ENCODE data around the gene FOXC1. TPM values are rescaled to one million over a fixed set of nuclear protein-coding genes. Genes with fewer than 3 reads are reported as not detected.
A peak's percentile ranks its signal among the peaks of the same experiment; 100 is the strongest.

The FOXC1 gene
- total and polyA plus RNA-seq, 8 donors: 0.75 to 3.4 (median 1.0) TPM

DNA sequence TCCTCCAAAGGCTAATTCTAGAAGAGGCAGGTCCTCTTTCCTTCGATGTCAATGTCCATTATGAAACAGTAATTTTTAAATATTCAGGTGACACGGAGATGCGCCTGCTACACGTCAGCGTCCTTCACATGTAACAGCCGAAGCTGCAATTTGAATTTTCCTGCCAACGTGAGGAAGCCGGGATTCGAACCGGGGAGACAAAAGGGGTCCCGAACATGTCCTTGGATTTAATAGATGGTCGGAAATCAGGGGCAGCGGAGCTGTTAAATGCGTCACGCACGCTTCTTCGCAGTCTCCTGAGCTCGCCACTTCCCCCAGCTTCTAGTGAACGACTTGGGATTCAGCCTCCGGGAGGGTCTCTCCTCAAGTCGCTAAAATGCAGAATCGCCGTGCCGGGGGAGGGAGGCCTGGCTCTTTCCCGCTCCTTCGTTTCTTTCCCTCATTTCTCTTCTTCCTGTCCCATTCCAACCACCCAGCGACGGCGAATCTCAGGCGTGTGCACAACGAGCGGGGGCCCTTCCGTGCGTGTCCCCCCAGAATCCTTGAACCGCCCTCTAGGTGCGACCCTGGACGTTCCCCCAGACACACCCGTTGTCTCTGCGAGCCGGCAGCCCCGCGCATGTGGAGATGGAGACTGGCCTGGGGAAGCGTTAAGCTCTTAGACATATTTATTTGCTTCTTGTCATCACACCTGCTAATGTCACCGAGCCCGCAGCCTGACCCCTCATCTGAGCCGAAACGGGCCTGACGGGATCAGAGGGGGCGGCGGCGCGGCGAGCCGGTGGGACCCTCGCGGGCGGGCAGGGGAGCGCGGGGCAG is 1.3 kb upstream of the FOXC1 start:
- Histone ChIP-seq H3K27me3 (peaks cover 84 to 100% of the 10 kb centered on the region in 2 donors), H3K36me3 (no peaks in the 10 kb centered on the region), H3K4me1 (peaks cover 20 to 67% of the 10 kb centered on the region in 2 donors), H3K27ac (no peak overlapping the region), H3K4me3 (no peak overlapping the region), H3K9me3 (no peaks in the 10 kb centered on the region)
- DNase-seq (no peak), ATAC-seq (no peak)
- no peak for TF ChIP-seq CTCF (IDR thresholded peaks at IDR 0.05)
- intact Hi-C loops (cut with DNase I): loop anchor here in 1 of 2 donors (5.0 to 10.0 kb wide), 5 partner anchors 76 to 836 kb away; no protein-coding TSS in a partner anchor

DNA sequence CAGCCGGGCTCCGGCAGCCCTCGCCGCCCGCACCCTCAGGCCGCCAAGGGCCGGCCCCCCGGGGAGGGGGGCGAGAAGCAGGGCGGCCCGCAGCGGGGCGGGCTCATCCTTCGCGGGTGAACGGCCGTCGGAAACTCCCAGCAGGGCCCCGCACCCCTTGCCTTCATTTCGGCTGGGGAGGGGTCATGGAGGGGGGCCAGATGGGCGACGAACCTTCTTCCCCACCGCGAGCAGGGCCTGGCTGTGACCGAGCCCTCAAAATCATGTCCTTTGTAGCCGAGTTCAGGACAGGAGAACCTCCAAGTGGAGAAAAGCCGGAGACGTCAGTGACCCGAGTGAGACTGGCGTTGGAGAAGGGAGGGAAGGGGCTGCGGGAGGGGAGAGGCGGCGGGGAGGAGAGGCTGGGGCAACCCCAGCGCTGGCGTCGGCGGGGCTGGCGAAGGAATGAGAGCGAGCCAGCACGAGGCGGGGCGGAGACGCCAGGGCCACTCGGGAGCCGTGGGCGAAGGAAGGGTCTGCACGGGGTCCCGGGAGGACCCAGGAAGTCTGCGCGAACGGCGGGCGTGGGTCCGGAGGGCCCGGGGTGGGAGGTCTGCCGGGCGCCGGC is 571 bp upstream of the FOXC1 start:
- intact Hi-C loops (cut with DNase I): loop anchor here in 1 of 2 donors (5.0 to 10.0 kb wide), 5 partner anchors 76 to 836 kb away; no protein-coding TSS in a partner anchor
- ATAC-seq (no peak), DNase-seq (no peak)
- H3K27me3 ChIP-seq: peaks cover 84 to 100% of the 10 kb centered on the region in 2 donors
- H3K9me3 ChIP-seq: no peaks in the 10 kb centered on the region
- no peak for TF ChIP-seq CTCF (IDR thresholded peaks at IDR 0.05)
- peak overlapping the region; percentile 31 to 59 for H3K4me3 ChIP-seq
- peaks cover 19 to 70% of the 10 kb centered on the region in 2 donors for H3K4me1 ChIP-seq
- no peak overlapping the region for H3K27ac ChIP-seq
- H3K36me3 ChIP-seq: no peaks in the 10 kb centered on the region

- Histone ChIP-seq H3K27me3 (peaks cover 84 to 100% of the 10 kb centered on the region in 2 donors), H3K36me3 (no peaks in the 10 kb centered on the region), H3K27ac (no peak overlapping the region), H3K4me3 (peak overlapping the region; percentile 27 to 59), H3K4me1 (peaks cover 12 to 67% of the 10 kb centered on the region in 2 donors), H3K9me3 (no peaks in the 10 kb centered on the region)
- no peak for TF ChIP-seq CTCF (IDR thresholded peaks at IDR 0.05)
- DNase-seq (peak in 1 of 4 donors; percentile 86), ATAC-seq (peak; percentile 2)
- intact Hi-C loops (cut with DNase I): no loop called here
Observed at GRCh38 chr6:1610497-1611321, 994 bp downstream of the FOXC1 start.

GRCh38 chr6:1611322-1611571 is 1.5 kb downstream of the FOXC1 start:
- Histone ChIP-seq H3K27ac (no peak overlapping the region), H3K4me1 (peaks cover 12 to 67% of the 10 kb centered on the region in 2 donors), H3K9me3 (no peaks in the 10 kb centered on the region), H3K27me3 (peaks cover 84 to 100% of the 10 kb centered on the region in 2 donors), H3K4me3 (peak overlapping the region in 1 of 2 donors; percentile 59), H3K36me3 (no peaks in the 10 kb centered on the region)
- ATAC-seq (no peak), DNase-seq (no peak)
- TF ChIP-seq CTCF (IDR thresholded peaks at IDR 0.05): no peak
- intact Hi-C loops (cut with DNase I): no loop called here

All from left lung (tissue), 10 donors.